HG03354 (cell line): ENCODE measurements around the gene MED27.

Experiments used
- ATAC-seq: cut with Tn5 transposase; IDR thresholded peaks from one replicate; pipeline ENCODE4 v1.9.1; 2021; ENCODE audit warnings: mild to moderate bottlenecking; ENCODE audit not compliant: unreplicated experiment, poor library complexity, severe bottlenecking

MED27 gene

DNA sequence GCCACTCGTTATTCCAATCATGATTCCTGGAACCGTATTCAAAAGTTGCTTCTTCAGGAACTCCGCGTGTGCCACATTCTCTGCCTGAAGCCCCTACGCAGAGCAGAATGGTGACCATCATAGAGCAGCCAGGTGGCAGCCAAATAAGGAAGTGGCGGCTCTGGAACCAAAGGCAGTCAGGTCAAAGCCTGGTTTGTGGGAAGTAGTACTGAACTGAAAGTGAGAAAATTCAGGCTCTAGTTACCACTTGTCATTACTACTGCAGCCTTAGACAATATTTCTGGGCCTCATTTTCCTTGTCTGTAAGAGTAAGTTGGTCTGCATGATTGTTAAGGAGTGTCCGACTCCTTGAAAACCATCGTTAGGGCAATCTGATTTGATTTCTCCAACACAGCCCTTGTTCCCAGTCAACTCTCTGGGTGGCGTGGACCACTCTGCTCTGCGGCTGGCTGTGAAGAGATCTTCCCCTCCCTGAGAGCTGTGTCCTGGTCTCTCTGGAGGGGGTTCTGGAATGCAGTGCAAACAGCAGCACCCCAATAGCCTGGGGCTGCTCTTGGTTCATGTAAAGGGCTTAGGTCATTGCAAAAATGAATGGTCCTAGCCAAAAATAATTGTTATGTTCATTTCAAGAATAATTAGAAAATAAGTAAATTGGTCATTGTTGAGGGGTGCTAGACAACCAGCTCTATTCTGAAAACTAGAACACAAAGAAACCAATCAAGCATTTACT, 102.4 kb downstream of the MED27 start:
- ATAC-seq = no peak

DNA sequence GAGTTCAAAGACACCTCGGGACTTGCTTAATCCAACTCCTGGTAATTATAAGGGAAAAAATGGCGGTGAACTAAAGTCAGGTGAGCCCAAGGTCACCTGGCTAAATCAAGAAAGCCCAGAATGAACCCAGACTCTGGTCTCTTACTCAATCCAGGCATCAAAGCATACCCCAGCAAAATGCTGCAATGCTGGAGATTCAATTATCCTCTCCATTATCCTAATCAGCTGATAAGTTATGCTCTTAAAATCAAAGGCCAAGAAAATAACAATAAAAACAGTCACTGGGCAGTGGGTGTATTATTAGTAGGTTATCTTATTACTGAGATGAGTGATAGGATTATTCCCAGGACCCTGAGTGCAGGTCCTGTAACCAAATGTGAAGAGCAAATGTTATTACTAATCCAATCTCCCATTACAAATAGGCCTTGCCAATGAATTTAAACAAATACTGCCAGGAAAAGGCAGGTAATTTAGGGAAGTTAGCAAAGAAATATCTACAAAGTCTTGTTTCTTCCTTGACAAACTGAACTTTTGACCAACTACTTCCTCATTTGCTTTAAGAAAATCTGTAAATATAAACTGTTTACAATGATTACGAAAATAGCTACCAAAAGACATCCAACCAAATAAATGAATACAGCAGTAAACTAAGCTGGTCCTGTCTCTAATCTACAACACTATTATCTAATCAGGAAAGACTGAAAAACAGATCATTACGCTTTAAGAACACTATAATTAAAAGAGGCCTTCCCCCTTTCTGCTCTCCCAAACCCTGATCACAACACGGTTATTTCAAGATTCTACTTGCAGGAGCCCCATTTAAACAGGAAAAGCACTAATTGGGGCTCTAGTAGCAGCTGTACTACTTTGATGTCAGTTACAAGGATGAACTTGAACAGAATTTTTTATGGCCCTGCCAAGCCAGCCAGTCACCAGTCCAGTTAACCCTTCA, 103.2 kb downstream of the MED27 start:
- ATAC-seq = no peak

DNA sequence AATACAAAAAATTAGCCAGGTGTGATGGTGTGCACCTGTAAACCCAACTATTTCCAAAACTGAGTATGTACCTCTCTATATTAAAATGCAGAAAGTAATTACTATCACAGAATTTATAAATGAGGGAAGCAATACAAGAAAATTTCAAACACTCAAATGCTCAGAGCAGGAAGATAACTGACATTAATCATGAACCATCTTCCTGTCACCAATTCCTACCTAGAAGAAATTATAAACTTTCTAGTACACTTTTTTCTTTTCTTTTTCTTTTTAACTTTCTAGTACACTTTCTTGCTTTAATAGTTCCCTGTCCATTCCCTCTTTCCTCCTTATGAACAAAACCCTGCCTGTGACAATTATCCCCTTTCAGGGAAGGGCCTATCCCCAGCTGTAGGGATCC, 106.8 kb downstream of the MED27 start:
- ATAC-seq = no peak

DNA sequence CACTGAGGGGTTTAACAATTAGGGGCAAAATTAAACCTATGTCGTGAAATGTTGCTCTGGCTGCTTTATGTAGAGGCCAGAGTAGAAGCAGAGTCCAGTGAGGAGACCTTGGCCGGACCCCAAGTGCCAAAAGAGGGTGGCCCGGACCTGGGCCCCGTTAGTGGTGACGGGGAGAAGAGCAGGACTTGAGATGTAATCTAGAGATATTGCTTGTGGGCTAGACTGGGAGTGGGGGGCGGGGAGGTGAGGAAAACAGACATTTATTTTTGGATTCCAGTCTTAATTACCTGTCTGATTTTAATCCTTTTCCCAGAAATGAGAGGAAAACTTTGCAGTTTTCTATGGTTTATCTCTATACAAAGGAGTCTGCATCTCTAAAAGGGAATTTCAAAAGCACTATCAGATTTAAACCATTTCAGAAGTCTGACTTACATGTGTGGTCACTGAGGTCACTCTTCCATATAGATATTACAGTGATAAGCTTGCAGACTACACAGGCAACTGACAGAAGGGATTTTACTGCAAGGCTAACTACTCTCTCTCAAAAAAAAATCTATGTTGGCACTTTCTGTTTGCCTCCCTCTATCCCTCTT, 108.1 kb downstream of the MED27 start:
- ATAC-seq = no peak

DNA sequence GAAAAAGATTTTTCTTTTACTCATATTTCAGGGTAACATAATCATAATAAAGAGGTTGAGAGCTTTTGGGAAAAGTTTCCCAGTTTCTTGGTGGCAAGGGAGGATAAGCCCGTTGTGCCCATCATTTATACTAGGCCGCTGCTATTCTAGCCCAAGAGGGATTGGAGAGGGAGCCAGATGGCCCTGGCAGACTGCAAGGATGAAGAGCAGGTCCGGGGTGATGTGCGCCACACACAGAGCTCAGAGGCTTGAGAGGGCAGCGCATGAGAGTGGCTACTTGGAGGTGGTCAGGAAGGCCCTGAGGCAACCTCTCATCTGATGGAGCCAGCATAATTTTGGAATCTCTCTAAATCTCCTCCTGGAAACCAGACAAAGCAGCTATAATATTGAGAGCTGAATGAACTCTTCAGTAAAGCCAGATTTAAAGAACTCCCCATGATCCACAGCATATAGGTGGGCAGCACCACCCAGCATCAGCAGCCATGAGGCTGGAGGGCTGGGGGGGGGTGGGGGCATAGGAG, 110.1 kb downstream of the MED27 start:
- ATAC-seq = no peak

DNA sequence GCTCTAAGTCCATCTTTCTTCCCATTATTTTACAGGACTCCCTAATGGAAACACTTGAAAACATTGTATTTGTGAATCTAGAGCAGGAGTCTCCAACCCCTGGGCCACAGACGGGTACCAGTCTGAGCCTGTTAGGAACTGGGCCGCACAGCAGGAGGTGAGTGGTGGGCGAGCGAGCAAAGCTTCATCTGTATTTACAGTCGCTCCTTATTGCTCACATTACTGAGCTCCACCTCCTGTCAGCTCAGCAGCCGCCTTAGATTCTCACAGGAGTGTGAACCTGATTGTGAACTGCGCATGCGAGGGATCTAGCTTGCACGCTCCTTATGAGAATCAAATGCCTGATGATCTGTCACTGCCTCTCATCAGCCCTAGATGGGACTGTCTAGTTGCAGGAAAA, 111.0 kb downstream of the MED27 start:
- ATAC-seq = no peak

DNA sequence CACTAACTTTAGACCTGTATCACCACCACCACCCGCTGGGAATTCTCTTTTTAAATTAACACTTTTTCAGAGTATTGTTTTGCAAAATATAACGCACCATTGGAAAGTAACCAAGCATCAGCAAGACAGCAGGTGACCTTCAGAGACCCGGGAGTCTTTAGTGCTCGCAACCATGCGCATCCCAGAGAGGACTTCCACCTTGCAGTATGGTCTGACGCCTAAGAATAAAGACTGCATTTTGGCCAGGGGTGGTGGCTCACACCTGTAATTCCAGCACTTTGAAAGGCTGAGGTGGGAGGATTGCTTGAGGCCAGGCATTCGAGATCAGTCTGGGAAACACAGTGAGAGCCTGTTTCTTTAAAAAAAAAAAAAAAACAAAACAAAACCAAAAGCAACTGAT, 113.8 kb downstream of the MED27 start:
- no peak for ATAC-seq

DNA sequence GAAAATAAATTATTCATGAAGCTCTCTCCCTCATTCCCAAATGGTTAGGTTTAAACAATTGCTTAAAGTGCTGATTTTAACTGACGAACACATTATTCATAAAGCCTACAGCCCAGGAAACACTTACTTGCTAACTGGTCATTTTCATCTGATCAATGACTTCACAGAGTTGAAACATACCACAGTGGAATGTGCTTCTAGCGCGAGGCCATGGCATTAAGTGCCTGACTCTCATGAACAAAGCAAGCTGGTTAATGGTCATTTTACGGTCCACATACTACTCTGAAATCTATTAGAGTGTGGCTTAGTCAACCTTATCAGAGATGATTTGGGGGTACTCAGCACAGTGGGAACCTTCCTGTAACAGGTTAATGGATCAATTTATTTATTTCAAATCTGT, 114.6 kb downstream of the MED27 start:
- no peak for ATAC-seq

DNA sequence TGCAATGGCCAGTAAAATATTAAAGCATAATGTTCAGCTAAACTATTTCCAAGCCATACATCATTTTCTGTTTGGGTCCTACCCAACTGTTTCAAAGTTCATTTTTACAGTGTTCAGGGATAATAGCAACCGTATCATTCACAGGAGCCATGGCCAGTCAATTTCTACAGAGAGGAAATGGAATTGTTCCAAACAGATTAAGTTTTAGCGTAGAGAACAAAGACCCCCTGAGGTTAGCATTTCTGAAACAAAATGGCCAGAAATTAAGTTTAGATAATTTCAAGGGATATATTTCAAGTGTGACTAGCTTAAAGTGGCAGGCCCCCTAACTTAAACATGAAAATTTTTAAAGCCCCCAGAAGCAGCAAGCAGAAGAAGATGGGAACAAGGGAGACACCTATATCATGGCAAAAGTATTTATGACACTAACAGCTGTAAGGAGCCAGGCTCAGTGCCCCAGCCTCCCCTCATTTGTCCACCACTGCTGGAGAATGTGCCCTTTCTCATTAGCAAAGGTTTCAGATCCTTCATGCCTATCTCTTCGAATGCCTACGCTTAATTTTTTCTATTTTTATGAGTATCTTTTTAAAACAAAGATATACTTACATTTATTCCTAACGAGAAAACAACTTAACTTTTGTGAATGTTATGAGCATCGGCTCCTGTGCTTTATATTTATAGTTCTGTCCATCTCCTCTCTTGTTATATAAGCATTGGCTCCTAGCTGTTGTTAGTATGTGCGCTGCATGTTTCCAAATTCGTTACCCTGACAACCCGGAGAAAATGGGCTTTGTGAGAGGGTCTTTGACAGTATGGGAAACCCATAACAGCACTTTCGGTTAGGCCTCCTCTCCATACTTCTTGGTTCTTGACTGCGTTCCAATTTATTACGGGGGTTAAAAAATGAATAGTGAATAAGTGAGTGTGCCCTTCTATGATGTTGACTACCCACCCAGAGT, 116.3 kb downstream of the MED27 start:
- no peak for ATAC-seq

DNA sequence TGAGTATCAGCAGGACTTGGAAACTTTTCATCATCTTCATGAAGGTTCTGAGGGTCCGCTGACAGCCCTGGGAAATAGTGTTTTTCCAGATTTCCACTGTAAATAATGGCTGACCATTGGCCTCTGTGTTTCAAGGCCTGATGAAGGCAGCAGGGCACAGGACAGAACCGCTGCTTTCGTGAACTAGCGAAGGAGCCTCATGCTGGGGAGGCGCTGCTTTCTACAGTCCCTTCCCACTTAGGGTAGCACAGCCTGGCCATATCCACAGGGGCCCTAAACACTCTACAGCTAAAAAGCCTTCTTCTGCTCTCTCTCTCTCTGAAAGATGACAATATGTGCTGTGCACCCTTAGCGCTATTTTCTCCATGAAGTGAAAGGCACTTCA, 118.2 kb downstream of the MED27 start:
- ATAC-seq = no peak

DNA sequence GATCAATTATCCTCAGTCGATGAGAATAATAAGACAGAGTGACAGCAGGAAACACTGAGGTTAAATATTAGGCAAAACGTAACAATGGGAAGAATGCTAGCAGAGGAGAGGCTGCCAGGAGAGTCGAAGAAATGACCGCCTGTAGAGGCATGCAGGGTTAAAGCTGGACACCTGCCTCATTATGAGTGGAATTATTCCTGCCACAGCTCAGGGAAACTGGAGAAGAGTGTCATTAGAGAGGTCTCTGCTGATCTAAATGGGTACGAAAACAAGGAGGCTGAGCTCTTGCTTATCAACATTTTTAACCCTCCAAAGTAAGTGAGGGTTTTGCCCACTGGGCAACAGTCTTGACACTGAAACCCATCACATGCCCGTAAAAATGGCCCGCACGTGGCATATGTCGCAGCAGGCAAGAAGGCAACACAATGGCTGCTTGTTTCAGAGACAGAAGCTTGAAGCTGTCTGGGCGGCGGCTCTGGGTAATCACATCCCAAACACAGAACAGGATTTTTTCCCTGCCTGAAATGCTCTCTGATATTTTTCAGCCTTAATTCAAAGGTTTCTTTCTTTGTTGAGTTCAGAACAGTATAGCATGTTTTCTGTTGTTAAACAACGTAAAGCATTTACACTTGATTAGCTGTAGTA, 118.7 kb downstream of the MED27 start:
- ATAC-seq = no peak

DNA sequence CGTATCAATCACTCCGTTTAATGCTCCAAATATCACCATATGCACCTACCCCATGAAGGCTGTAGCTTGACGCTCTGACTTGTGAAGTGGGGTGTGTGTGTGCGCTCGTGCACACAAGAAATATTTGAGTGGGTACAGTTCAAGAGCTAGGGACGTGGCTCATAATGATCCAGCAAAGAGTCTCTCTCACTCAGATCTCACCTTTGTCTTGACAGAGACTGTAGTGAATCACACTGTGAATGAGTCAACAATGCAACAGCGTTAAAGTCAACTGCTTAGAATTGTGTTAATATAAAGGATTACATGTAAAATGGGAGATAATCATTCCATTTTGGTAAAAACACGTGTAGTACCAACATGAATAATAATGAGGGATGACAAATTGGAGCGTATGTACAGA, 119.4 kb downstream of the MED27 start:
- ATAC-seq = no peak

DNA sequence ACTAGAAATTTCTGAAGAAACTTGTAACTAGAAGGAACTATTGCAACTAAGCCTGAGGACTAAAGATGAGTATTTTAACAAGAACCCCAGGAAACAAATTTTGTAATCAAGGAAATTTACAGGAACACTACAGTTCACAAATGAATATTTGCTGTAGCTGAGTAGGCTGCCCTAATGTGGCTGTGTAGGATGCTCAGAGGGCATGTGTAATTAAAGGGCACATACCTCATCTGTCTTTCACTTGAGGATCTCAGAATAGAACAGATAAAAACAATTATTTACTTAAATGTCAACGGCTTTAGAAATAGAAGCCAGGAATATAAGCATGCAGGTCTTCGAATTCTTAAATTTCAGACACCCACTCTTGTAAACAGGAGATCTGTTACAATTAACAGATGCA, 119.8 kb downstream of the MED27 start:
- ATAC-seq = no peak

DNA sequence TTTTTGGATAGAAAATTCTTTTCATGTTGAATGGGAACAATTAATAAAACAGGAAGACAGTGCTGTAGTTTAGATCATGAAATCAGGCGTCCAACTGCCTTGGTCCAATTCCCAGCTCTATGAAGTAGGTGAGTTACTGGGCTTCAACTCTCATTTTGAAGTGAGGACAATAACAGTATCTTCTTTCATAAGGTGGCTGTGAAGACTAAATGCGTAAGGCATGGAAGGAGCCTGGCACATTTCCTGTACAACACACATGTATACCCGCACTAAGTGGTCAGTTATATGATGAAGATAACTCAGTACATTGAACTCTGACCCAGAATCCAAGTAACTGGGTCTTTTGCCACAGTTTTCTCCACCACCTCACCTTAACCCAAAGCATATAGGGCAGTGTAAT, 120.6 kb downstream of the MED27 start:
- ATAC-seq = no peak

DNA sequence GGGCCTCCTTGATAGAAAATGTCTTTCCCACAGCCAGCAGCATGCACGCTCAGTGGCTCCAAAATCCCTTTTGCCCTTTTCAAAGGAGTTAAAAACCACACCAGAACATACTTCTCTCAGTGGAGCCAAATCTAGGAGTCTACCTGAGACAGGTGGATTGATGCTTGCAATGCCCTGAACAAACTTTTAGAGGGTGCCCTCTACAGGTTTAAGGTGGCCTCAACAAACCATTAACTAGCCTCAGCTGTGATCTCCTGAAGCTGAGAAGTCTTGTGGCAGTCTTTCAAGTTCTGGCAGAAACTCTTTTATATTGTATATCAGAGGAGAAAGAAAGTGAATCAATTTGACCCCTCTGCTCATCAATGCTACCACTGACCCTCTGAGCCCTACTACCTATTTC, 125.4 kb downstream of the MED27 start:
- no peak for ATAC-seq

DNA sequence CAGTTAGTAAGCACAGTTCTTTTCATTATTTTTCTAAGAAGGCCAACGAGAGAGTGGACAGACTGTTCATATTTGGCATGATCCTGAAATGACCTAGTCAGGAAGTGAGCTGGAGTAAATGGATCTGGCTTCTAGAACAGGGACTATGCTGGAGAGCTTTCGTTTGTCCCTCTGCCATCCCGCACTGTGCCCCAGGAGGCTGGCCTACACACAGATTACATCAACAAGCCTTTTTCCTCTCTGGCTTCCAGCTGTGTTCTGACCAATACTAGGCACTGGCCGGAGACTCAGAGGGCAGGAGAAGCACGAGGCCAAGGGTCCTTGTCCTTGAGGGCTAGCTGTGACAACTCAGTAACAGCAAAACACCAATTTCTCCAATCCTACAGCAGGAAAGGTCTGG, 127.8 kb downstream of the MED27 start:
- no peak for ATAC-seq

DNA sequence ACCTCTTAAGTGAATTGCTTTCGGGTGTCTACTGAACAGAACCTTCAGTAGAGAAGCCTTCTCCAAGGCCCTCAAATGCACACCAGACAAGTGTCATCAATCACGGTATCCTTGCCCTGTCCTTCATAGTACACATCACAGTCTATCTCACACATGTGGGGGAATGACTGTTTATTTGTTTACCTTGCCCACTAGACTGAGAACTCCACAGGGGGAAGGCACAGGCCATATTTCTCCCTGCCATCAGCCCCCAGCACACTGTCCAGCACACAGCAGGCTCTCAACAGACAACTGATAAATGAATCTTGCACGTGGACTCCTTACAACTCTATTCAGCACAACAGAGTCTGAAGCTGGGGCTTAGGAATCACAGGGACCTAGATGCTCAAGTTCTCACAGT, 128.5 kb downstream of the MED27 start:
- no peak for ATAC-seq

DNA sequence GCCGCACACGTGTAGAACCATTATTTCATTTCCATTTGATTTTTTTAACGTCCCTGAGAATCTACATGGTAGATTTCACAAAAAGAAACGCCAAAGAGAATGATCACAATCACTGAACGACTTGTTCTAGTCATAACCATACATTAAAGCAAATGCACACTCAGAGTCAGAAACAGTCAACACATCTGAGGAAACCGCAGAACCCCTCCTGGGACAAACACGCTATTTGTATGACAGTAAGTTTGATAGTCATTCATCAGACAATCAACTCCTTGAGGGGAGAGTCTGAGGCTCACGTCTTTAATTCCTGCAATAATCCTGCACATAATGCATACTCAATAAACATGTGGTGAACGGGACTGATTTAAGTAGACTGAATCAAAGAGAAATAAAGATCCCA, 129.2 kb downstream of the MED27 start:
- no peak for ATAC-seq

DNA sequence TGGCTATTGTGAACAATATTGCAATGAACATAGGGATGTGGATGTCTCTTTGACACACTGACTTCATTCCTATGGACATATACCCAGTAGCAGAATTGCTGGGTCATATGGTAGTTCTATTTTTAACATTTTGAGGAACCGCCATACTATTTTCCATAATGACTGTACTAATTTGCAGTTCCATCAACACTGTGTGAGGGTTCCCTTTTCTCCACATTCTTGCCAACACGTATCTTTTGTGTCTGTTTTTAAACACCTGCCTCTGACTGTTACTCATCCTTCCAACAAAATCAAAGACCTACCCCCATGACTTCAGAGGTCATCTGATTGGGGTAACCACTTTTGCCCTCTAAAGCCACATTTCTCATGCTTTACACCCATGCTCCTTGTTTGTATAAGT, 133.5 kb downstream of the MED27 start:
- no peak for ATAC-seq
